ENCODE measurements around the gene XG.

XG gene

DNA sequence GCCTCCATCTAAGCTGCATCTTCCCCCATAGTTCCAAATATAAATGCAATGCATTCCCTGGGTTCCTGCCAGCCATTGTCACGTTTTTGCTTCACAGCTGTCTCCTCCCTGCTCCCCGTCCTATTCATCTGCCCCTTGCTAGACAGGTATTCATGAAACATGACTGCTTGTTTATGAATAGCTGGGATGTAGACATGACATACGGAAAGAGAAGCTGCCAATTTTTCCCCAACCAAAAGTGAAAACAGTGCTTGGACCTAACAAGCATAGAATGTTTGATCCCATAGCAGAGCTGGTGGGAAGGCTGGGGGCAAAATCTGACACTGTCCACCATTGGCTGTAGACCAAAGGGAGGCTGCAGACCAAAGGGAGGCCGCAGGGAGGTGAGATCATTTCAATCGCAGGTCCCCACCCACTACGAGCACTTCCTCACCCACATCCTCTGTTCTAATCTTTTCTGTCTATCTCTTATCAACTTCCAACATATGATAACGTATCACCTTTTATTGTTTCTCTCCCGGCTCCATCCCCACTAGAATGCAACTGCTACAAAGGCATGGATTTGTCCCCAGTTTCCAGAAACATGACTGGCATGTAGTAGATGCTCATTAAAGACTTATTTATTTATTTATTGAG lies 68.4 kb downstream of the XG start:
- TF ChIP-seq, protein P1, sequence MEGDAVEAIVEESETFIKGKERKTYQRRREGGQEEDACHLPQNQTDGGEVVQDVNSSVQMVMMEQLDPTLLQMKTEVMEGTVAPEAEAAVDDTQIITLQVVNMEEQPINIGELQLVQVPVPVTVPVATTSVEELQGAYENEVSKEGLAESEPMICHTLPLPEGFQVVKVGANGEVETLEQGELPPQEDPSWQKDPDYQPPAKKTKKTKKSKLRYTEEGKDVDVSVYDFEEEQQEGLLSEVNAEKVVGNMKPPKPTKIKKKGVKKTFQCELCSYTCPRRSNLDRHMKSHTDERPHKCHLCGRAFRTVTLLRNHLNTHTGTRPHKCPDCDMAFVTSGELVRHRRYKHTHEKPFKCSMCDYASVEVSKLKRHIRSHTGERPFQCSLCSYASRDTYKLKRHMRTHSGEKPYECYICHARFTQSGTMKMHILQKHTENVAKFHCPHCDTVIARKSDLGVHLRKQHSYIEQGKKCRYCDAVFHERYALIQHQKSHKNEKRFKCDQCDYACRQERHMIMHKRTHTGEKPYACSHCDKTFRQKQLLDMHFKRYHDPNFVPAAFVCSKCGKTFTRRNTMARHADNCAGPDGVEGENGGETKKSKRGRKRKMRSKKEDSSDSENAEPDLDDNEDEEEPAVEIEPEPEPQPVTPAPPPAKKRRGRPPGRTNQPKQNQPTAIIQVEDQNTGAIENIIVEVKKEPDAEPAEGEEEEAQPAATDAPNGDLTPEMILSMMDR (IDR thresholded peaks at IDR 0.05; ENCODE audit: low read depth, low read length): no peak
- no peak overlapping the region for H3K4me3 ChIP-seq (ENCODE audit: low read depth, low read length)

DNA sequence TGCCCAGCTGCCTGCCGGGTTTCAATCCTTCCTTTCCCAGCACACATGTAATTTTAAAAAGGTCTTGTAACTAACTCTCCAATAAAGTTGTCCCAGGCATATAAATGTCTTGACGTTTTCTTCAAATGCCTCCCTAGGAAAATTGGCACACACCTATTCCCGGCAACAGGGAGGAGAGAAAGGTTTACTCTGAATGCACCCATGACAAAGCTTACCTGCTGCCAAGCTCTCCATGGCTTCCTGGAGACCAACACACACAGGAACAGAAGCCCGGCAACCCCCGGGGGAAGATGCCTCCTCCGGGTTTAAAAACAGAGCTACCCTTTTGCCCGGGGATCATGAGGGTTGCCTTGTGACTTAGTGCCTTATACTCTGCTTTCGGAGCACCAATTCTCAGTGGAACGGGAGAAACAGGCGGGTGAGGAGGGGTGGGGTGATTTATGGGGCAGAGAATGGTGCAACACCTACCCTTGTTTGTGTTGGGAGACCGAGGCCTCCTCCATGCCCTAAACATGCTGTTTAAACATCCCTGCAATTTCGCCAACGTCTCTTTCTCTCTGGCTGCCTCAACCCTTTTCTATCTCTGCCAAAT lies 72.1 kb downstream of the XG start:
- TF ChIP-seq, protein P1 (IDR thresholded peaks at IDR 0.05; ENCODE audit: low read depth, low read length): no peak
- H3K4me3 ChIP-seq (ENCODE audit: low read depth, low read length): no peak overlapping the region

DNA sequence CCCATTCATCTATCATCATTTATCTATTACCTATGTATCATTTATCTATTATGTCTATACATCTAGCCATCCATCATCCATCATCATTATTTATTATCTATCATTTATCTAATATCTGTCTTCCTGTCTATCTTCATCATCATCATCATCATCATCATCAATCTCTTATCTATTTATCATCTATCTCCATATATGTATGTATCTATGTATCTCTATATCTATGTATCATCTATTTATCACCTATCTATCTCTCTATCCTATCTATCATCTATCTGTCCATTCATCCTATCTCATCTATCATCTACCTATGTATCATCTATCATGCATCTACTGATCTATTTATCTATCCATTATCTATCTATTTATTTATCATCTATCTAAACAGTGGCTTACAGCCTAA lies 73.0 kb downstream of the XG start:
- TF ChIP-seq, protein P1 (IDR thresholded peaks at IDR 0.05; ENCODE audit: low read depth, low read length): no peak
- H3K4me3 ChIP-seq (ENCODE audit: low read depth, low read length): no peak overlapping the region

DNA sequence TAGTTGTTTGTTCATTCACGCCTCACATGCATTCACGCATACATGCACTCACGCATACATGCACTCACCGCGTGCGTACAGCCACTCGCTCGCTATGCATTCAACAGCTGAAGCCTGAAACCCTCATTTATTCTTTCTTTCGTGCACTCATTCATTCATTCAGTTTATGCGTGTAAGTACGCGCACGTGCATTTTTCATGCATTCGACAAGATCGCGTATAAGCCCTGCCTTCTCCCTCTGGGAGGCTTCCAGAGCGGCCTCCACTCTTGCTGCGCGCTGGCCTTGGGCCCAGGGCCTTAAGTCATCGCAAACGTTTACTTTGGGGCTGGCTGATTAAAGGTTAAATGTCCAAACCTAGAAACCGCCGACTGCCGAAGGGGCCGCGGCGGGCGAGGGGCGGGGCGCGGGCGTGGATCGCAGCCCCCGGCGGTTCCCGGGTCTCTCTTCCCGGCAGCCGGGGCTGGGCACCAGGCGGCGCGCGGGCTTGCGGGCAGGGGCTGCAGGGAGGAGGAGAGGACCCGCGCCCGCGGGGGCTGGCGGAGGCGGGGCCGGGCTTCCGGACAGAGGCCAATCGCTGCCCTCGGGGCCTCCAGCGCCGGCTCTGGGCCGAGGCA lies 76.6 kb downstream of the XG start, which contains the start of gene GYG2:
TSS of gene GYG2 (plus strand) at position 587 of the 615 bp plus-strand sequence. CDS start 1,259 bp downstream, outside the sequence.
- H3K4me3 ChIP-seq (ENCODE audit: low read depth, low read length): peak within 1 kb of the TSS; percentile 55
- TF ChIP-seq, protein P1 (IDR thresholded peaks at IDR 0.05; ENCODE audit: low read depth, low read length): no peak

DNA sequence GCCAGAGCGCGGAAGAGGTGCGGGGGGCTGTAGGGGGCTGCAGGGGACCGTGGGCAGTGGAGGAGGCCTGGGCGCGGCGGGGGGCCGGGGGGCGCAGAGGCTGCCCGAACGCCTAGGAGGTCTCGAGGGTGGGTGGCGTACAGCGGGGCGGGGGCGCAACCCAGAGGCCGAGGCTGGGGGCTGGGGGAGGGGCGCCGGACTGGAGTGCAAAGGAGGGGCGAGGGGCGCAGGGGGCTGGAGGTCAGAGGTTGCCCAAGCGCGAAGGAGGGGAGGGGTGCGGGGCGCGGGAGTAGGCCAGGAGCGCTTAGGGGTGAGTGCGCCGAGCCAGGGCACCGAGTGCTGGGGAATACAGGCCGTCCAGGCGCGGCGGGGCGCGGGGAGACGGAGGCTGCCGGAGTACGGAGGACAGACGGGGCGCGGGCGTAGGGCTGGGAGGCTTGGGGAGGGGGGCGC lies 77.1 kb downstream of the XG start:
- peak overlapping the region; percentile 55 for H3K4me3 ChIP-seq (ENCODE audit: low read depth, low read length)
- TF ChIP-seq, protein P1 (IDR thresholded peaks at IDR 0.05; ENCODE audit: low read depth, low read length): no peak

DNA sequence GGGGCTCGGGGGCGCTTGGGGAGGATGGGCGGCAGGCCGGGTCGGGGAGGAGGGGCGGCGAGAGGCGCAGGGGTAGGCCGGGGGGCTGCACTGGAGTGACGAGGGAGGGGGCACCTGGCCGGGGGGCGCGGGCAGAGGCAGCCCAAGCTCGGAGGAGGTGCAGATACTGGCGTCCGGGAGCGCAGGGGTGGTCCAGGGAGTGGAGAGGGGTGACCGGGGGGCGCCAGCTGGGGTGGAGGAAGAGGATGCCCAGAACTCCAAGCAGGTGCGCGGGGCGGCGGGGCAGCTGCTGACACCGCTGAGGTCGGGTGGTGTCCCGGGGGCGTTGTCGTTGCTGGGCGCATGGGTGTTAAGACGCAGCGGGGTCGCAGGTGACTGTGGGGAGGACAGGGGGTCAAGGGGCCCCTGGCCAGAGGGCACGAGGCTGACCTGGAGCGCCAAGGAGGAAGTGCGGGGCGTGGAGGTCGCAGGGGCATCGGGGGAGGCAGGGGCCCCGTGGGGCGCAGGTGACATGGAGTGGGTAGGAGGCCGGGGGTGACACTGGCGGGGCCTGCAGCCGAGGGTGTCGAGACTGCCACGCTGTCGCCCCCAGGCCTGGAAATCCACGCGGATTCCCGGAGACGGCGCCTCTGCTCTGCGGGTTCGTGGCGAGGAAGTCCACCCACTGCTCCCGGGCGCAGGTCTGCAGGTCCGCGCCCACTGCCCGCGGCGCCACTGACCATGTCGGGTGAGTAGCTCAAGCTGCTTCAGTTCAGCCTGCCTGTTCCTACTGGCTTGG lies 77.8 kb downstream of the XG start:
- TF ChIP-seq, protein P1 (IDR thresholded peaks at IDR 0.05; ENCODE audit: low read depth, low read length): no peak
- H3K4me3 ChIP-seq (ENCODE audit: low read depth, low read length): peak overlapping the region; percentile 55
